H1 (cell line): ENCODE measurements around the gene SMARCD1. TPM values are rescaled to one million over a fixed set of nuclear protein-coding genes. Genes with fewer than 3 reads are reported as not detected.

Source experiments
- BACH1 ChIP-seq: IDR thresholded peaks from 2 replicates; pipeline ENCODE4 v1.6.1; 2012; ENCODE audit warnings: low read length, improper control_type of control experiment
- E2F6 ChIP-seq: IDR thresholded peaks from 2 replicates; pipeline ENCODE4 v1.6.1; 2012; ENCODE audit warnings: inconsistent platforms
- EP300 ChIP-seq, 2 experiments: IDR thresholded peaks; 1 replicate in 1 of 2; 2 replicates in 1 of 2; pipeline ENCODE4 v1.6.1; 2011 to 2012; ENCODE audit warnings: low read depth in 2 of 2, low read length in 2 of 2, mild to moderate bottlenecking in 2 of 2, borderline replicate concordance in 1 of 2, inconsistent platforms in 1 of 2, moderate library complexity in 1 of 2
- SRF ChIP-seq: IDR thresholded peaks from 2 replicates; pipeline ENCODE4 v1.6.1; 2011; ENCODE audit warnings: mild to moderate bottlenecking, low read depth, low read length, moderate library complexity
- YY1 ChIP-seq: IDR thresholded peaks from 2 replicates; pipeline ENCODE4 v1.6.1; 2011; ENCODE audit warnings: low read depth, mild to moderate bottlenecking, low read length
- polyA plus RNA-seq, 7 experiments: library from polyadenylated mRNA; depleted of rRNA in 3 of 7; stranded (reverse) in 5 of 7; unstranded in 2 of 7; fragments of >200 nt in 5 of 7; fragments of 200-250 nt in 2 of 7; gene quantifications; 1 replicate in 5 of 7; 2 replicates in 1 of 7; 4 replicates in 1 of 7; pipeline versions ENCODE4 v1.2.1 to v1.2.3, GENCODE V29; 2011 to 2013; ENCODE audit warnings: missing spikeins in 2 of 7, mixed read lengths in 2 of 7
- total RNA-seq: library from RNA; stranded (reverse); fragmentation: NEBNext Ultra II Directional; extraction: Animal tissue kit (Norgen Biotek cat#: 25700); gene quantifications from 2 replicates; pipeline ENCODE4 v1.2.1, GENCODE V29; 2021

SMARCD1 gene
- total and polyA plus RNA-seq, 2 of the 8 experiments (the other 6 are each of a cell fraction or from before 2014, with no cell fraction given) = 128 to 130 TPM

- TF ChIP-seq EP300 (IDR thresholded peaks at IDR 0.05; ENCODE audit: borderline replicate concordance in 1 of 2, low read depth in 2 of 2, low read length in 2 of 2) (no peak), SRF (no peak), YY1 (no peak), BACH1 (no peak), E2F6 (no peak)
Measured at GRCh38 chr12:50061171-50061570, 24.0 kb upstream of the SMARCD1 start (continued).
